ENCODE measurements around the gene RCAN1. TPM values are rescaled to one million over a fixed set of nuclear protein-coding genes. Genes with fewer than 3 reads are reported as not detected.

The RCAN1 gene
- total and polyA plus RNA-seq, 2 of the 13 experiments (the other 11 are each of a cell fraction or from before 2014, with no cell fraction given), result 9.4 to 34.1 TPM

GRCh38 chr21:34522284-34522683, 92.6 kb downstream of the RCAN1 start (continued):
- TF ChIP-seq MED1 (CRISPR knock-in tag; IDR thresholded peaks at IDR 0.05) (peak; percentile 65; the same call in 1 of the 2 replicates), NRL (CRISPR knock-in tag; IDR thresholded peaks at IDR 0.05; ENCODE audit: borderline replicate concordance) (no peak), ZNF33B (CRISPR knock-in tag; IDR thresholded peaks at IDR 0.05) (no peak), NFAT5 (CRISPR knock-in tag; IDR thresholded peaks at IDR 0.05) (no peak), SOX5 (CRISPR knock-in tag; IDR thresholded peaks at IDR 0.05; ENCODE audit: borderline replicate concordance) (peak; percentile 96), DNMT1 (CRISPR knock-in tag; IDR thresholded peaks at IDR 0.05) (no peak), PRDM4 (CRISPR knock-in tag; IDR thresholded peaks at IDR 0.05; ENCODE audit: borderline replicate concordance) (no peak), ZNF580 (CRISPR knock-in tag; IDR thresholded peaks at IDR 0.05; ENCODE audit: borderline replicate concordance, low read depth) (no peak), MTF1 (CRISPR knock-in tag; IDR thresholded peaks at IDR 0.05) (no peak), ARHGAP35 (CRISPR knock-in tag; IDR thresholded peaks at IDR 0.05; ENCODE audit: borderline replicate concordance) (no peak), TBX3 (IDR thresholded peaks at IDR 0.05; ENCODE audit: borderline replicate concordance) (peak; percentile 65; the same call in 1 of the 2 replicates), ZSCAN31 (CRISPR knock-in tag; IDR thresholded peaks at IDR 0.05; ENCODE audit: low read depth) (no peak), ZNF354B (CRISPR knock-in tag; IDR thresholded peaks at IDR 0.05) (no peak), ZNF205 (CRISPR knock-in tag; IDR thresholded peaks at IDR 0.05) (peak; percentile 74; the same call in 1 of the 2 replicates), ZNF207 (IDR thresholded peaks at IDR 0.05; ENCODE audit: borderline replicate concordance) (no peak), ZNF768 (CRISPR knock-in tag; IDR thresholded peaks at IDR 0.05) (no peak), MLXIP (CRISPR knock-in tag; IDR thresholded peaks at IDR 0.05; ENCODE audit: borderline replicate concordance) (no peak), NFE2L2 (IDR thresholded peaks at IDR 0.05; ENCODE audit: low read length) (no peak)
- TF ChIP-seq, protein P1, sequence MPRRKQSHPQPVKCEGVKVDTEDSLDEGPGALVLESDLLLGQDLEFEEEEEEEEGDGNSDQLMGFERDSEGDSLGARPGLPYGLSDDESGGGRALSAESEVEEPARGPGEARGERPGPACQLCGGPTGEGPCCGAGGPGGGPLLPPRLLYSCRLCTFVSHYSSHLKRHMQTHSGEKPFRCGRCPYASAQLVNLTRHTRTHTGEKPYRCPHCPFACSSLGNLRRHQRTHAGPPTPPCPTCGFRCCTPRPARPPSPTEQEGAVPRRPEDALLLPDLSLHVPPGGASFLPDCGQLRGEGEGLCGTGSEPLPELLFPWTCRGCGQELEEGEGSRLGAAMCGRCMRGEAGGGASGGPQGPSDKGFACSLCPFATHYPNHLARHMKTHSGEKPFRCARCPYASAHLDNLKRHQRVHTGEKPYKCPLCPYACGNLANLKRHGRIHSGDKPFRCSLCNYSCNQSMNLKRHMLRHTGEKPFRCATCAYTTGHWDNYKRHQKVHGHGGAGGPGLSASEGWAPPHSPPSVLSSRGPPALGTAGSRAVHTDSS (CRISPR knock-in tag; conservative IDR thresholded peaks at IDR 0.05), result no peak

All from HepG2 (cell line).